Osteocyte (in vitro differentiated cells): ENCODE results near the gene GJD3. TPM values are rescaled to one million over a fixed set of nuclear protein-coding genes. Genes with fewer than 3 reads are reported as not detected.

Source experiments
- DNase-seq: peaks from one replicate; pipeline ENCODE4 v3.0.0; 2021; ENCODE audit warnings: mixed read lengths; ENCODE audit not compliant: unreplicated experiment; ENCODE audit errors: extremely low spot score
- H3K27ac Mint-ChIP-seq: one replicate; pipeline ENCODE4 v1.8.0; 2021; ENCODE audit warnings: mild to moderate bottlenecking, mixed read lengths; ENCODE audit not compliant: unreplicated experiment
- H3K27me3 Mint-ChIP-seq: one replicate; pipeline ENCODE4 v1.8.0; 2021; ENCODE audit warnings: mixed read lengths; ENCODE audit not compliant: unreplicated experiment
- H3K36me3 Mint-ChIP-seq: one replicate; pipeline ENCODE4 v1.8.0; 2021; ENCODE audit warnings: mixed read lengths; ENCODE audit not compliant: unreplicated experiment
- H3K4me1 Mint-ChIP-seq: one replicate; pipeline ENCODE4 v1.8.0; 2021; ENCODE audit warnings: mixed read lengths; ENCODE audit not compliant: unreplicated experiment
- H3K4me3 Mint-ChIP-seq: one replicate; pipeline ENCODE4 v1.8.0; 2021; ENCODE audit warnings: mild to moderate bottlenecking, moderate library complexity, mixed read lengths; ENCODE audit not compliant: unreplicated experiment
- H3K9me3 Mint-ChIP-seq: one replicate; pipeline ENCODE4 v1.8.0; 2021; ENCODE audit warnings: mixed read lengths; ENCODE audit not compliant: unreplicated experiment
- CTCF ChIP-seq: fragments of 200-600 bp; sonication (generic); IDR thresholded peaks from 2 replicates; pipeline ENCODE4 v1.5.0; 2021; ENCODE audit warnings: antibody characterized with exemption, mild to moderate bottlenecking, moderate library complexity
- total RNA-seq: library from RNA; stranded (reverse); gene quantifications from 2 replicates; pipeline ENCODE4 v1.2.1, GENCODE V29; 2021

Gene GJD3
- total RNA-seq, 1 donor from 2014 or later = 0.40 TPM

- no peak for TF ChIP-seq CTCF
- no peaks in the 10 kb centered on the region for H3K9me3 Mint-ChIP-seq
- H3K4me1 Mint-ChIP-seq = peaks cover 67% of the 10 kb centered on the region
- peak overlapping the region; percentile 95 for H3K27ac Mint-ChIP-seq
- DNase-seq = no peak
- H3K4me3 Mint-ChIP-seq = peak overlapping the region; percentile 97
- no peaks in the 10 kb centered on the region for H3K27me3 Mint-ChIP-seq
- H3K36me3 Mint-ChIP-seq = no peaks in the 10 kb centered on the region
These were observed 47.8 kb downstream of the GJD3 start for GRCh38 chr17:40316571-40317344.

GRCh38 chr17:40315678-40316570, 48.6 kb downstream of the GJD3 start:
- peak overlapping the region; percentile 35 for H3K4me3 Mint-ChIP-seq
- no peaks in the 10 kb centered on the region for H3K36me3 Mint-ChIP-seq
- no peaks in the 10 kb centered on the region for H3K9me3 Mint-ChIP-seq
- H3K27ac Mint-ChIP-seq = peak overlapping the region; percentile 78
- no peak for DNase-seq
- peaks cover 58% of the 10 kb centered on the region for H3K4me1 Mint-ChIP-seq
- H3K27me3 Mint-ChIP-seq = no peaks in the 10 kb centered on the region
- no peak for TF ChIP-seq CTCF

DNA sequence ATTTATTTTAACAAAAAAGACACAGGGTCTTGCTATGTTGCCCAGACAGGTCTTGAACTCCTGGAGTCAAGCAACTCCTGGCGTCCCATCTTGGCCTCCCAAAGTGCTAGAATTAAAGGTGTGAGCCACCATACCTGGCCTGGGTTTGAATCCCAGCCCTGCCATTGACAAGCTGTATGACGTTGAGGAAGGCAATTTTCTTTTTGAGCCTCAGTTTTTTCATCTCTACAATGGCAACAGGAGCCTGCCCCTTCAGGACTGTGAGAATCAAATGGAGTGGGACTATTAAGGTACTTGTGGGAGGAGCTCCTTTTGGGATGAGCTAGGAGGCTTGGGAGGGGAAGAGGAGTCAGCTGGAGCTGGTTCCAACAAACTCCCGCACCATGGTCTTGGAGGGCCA, 49.3 kb downstream of the GJD3 start:
- DNase-seq = no peak
- no peaks in the 10 kb centered on the region for H3K27me3 Mint-ChIP-seq
- no peaks in the 10 kb centered on the region for H3K9me3 Mint-ChIP-seq
- peaks cover 51% of the 10 kb centered on the region for H3K4me1 Mint-ChIP-seq
- H3K36me3 Mint-ChIP-seq = no peaks in the 10 kb centered on the region
- no peak for TF ChIP-seq CTCF
- no peak overlapping the region for H3K4me3 Mint-ChIP-seq
- H3K27ac Mint-ChIP-seq = peak overlapping the region; percentile 69

- Mint-ChIP-seq H3K9me3 (no peaks in the 10 kb centered on the region), H3K36me3 (no peaks in the 10 kb centered on the region), H3K4me3 (no peak overlapping the region), H3K27ac (peak overlapping the region; percentile 95), H3K27me3 (no peaks in the 10 kb centered on the region), H3K4me1 (peaks cover 45% of the 10 kb centered on the region)
- peak; percentile 96 for DNase-seq
- no peak for TF ChIP-seq CTCF
These were observed 50.0 kb downstream of the GJD3 start for GRCh38 chr17:40314584-40314956.
